KMS-11 (cell line): ENCODE measurements around the gene PRLR.
"Not testable (repeated sequence)": the region's sequence is repeated elsewhere in the genome, so short reads cannot be mapped to it uniquely, and the experiment has no call there.

Experiments used
- H2AFZ ChIP-seq: fragments of 200-600 bp; sonication (generic); 2 replicates; pipeline ENCODE4 v1.6.1; 2016; ENCODE audit warnings: antibody characterized with exemption, mixed run types, low read depth
- H3K27ac ChIP-seq: fragments of 200-600 bp; sonication (generic); 2 replicates; pipeline ENCODE4 v1.6.1; 2016; ENCODE audit warnings: mild to moderate bottlenecking, mixed run types
- H3K27me3 ChIP-seq: fragments of 200-600 bp; sonication (generic); 2 replicates; pipeline ENCODE4 v1.6.1; 2017; ENCODE audit warnings: mild to moderate bottlenecking, low read depth, mixed run types, moderate library complexity; ENCODE audit not compliant: insufficient read depth
- H3K36me3 ChIP-seq: fragments of 200-600 bp; sonication (generic); 2 replicates; pipeline ENCODE4 v1.6.1; 2017; ENCODE audit warnings: mild to moderate bottlenecking, mixed run types; ENCODE audit not compliant: insufficient read depth
- H3K4me1 ChIP-seq: fragments of 200-600 bp; sonication (generic); 2 replicates; pipeline ENCODE4 v1.6.1; 2016; ENCODE audit warnings: mild to moderate bottlenecking, low read depth, mixed run types; ENCODE audit not compliant: poor library complexity, severe bottlenecking
- H3K4me2 ChIP-seq: fragments of 200-600 bp; sonication (generic); 2 replicates; pipeline ENCODE4 v1.7.0; 2016; ENCODE audit warnings: mild to moderate bottlenecking, mixed run types
- H3K4me3 ChIP-seq: fragments of 200-600 bp; sonication (generic); IDR thresholded peaks from 2 replicates; pipeline ENCODE4 v1.6.1; 2017; ENCODE audit warnings: low read depth, low read length, mixed read lengths; ENCODE audit not compliant: insufficient read depth
- H3K79me2 ChIP-seq: fragments of 200-600 bp; sonication (generic); 2 replicates; pipeline ENCODE4 v1.6.1; 2016; ENCODE audit warnings: low read depth, mixed run types; ENCODE audit not compliant: insufficient read depth
- H3K9ac ChIP-seq: fragments of 200-600 bp; sonication (generic); 2 replicates; pipeline ENCODE4 v1.6.1; 2016; ENCODE audit warnings: mild to moderate bottlenecking, mixed run types
- H4K20me1 ChIP-seq: fragments of 200-600 bp; sonication (generic); 2 replicates; pipeline ENCODE4 v1.6.1; 2016; ENCODE audit warnings: mild to moderate bottlenecking, mixed run types; ENCODE audit not compliant: insufficient read depth
- CTCF ChIP-seq: fragments of 200-600 bp; sonication (generic); conservative IDR thresholded peaks from 2 replicates; pipeline ENCODE4 v1.6.1; 2017; ENCODE audit warnings: low read depth, mild to moderate bottlenecking, antibody characterized with exemption, low read length, moderate library complexity, mixed read lengths

PRLR gene

GRCh38 chr5:35117967-35118366 is 112.3 kb downstream of the PRLR start:
- H4K20me1 ChIP-seq: no peaks in the 10 kb centered on the region
- no peak overlapping the region for H3K4me3 ChIP-seq
- H3K27ac ChIP-seq: no peak overlapping the region
- no peak for TF ChIP-seq CTCF
- no peak overlapping the region for H3K9ac ChIP-seq
- H3K79me2 ChIP-seq: no peaks in the 10 kb centered on the region
- no peaks in the 10 kb centered on the region for H3K36me3 ChIP-seq
- no peaks in the 10 kb centered on the region for H3K4me1 ChIP-seq
- H3K4me2 ChIP-seq: no peak overlapping the region
- H3K27me3 ChIP-seq: no peaks in the 10 kb centered on the region
- H2AFZ ChIP-seq: no peak overlapping the region

- Histone ChIP-seq H3K9ac (no peak overlapping the region), H2AFZ (no peak overlapping the region), H3K36me3 (no peaks in the 10 kb centered on the region), H3K79me2 (no peaks in the 10 kb centered on the region), H4K20me1 (no peaks in the 10 kb centered on the region), H3K4me1 (no peaks in the 10 kb centered on the region), H3K4me3 (no peak overlapping the region), H3K27me3 (no peaks in the 10 kb centered on the region), H3K27ac (no peak overlapping the region), H3K4me2 (no peak overlapping the region)
- TF ChIP-seq CTCF: no peak
These were observed 114.4 kb downstream of the PRLR start for GRCh38 chr5:35115920-35116319.

GRCh38 chr5:35114698-35115097 is 115.6 kb downstream of the PRLR start:
- H3K27ac ChIP-seq: no peak overlapping the region
- no peaks in the 10 kb centered on the region for H3K79me2 ChIP-seq
- no peaks in the 10 kb centered on the region for H4K20me1 ChIP-seq
- TF ChIP-seq CTCF: no peak
- no peaks in the 10 kb centered on the region for H3K36me3 ChIP-seq
- H3K9ac ChIP-seq: no peak overlapping the region
- no peak overlapping the region for H2AFZ ChIP-seq
- no peak overlapping the region for H3K4me3 ChIP-seq
- H3K27me3 ChIP-seq: no peaks in the 10 kb centered on the region
- no peaks in the 10 kb centered on the region for H3K4me1 ChIP-seq
- H3K4me2 ChIP-seq: no peak overlapping the region

GRCh38 chr5:35112300-35112699 is 118.0 kb downstream of the PRLR start:
- no peak overlapping the region for H2AFZ ChIP-seq

GRCh38 chr5:35104550-35104949 is 125.7 kb downstream of the PRLR start:
- not testable (repeated sequence) for H2AFZ ChIP-seq, H3K4me2 ChIP-seq, H3K27me3 ChIP-seq, H3K4me3 ChIP-seq, H3K27ac ChIP-seq, H3K79me2 ChIP-seq, H3K9ac ChIP-seq, H4K20me1 ChIP-seq, H3K4me1 ChIP-seq, H3K36me3 ChIP-seq

More at GRCh38 chr5:35112300-35112699, 118.0 kb downstream of the PRLR start:
- Histone ChIP-seq H3K79me2 (no peaks in the 10 kb centered on the region), H3K4me2 (no peak overlapping the region), H3K36me3 (no peaks in the 10 kb centered on the region), H3K27me3 (no peaks in the 10 kb centered on the region), H4K20me1 (no peaks in the 10 kb centered on the region), H3K4me1 (no peaks in the 10 kb centered on the region), H3K4me3 (no peak overlapping the region), H3K9ac (no peak overlapping the region), H3K27ac (no peak overlapping the region)
- TF ChIP-seq CTCF: no peak
